M059J (cell line): ENCODE measurements around the gene NRBF2. TPM values are rescaled to one million over a fixed set of nuclear protein-coding genes. Genes with fewer than 3 reads are reported as not detected.
"Not testable (repeated sequence)": the region's sequence is repeated elsewhere in the genome, so short reads cannot be mapped to it uniquely, and the experiment has no call there.

Experiments
- DNase-seq: peaks from one replicate; pipeline ENCODE4 v3.0.0-alpha.2; 2012; ENCODE audit warnings: low read depth
- total RNA-seq: library from RNA; depleted of rRNA; stranded (reverse); fragments of >200 nt; shearing (Covaris generic); gene quantifications from 2 replicates; pipeline ENCODE4 v1.2.3, GENCODE V29; 2014

Gene NRBF2
- total RNA-seq, 1 experiment from 2014 or later = 30.2 TPM

- DNase-seq = no peak
These were observed 16.6 kb upstream of the NRBF2 start for GRCh38 chr10:63116452-63117072.

- DNase-seq = no peak
These were observed 14.1 kb upstream of the NRBF2 start for GRCh38 chr10:63119041-63119440.

- peak; percentile 55 for DNase-seq
These were observed 12.6 kb upstream of the NRBF2 start for GRCh38 chr10:63120554-63120953.

GRCh38 chr10:63123727-63124362 lies 9.3 kb upstream of the NRBF2 start:
- DNase-seq = peak; percentile 19

GRCh38 chr10:63125459-63125858 lies 7.7 kb upstream of the NRBF2 start:
- DNase-seq = no peak

GRCh38 chr10:63128443-63128842 lies 4.7 kb upstream of the NRBF2 start:
- DNase-seq = no peak

- no peak for DNase-seq
These were observed 3.2 kb upstream of the NRBF2 start for GRCh38 chr10:63129888-63130287.

GRCh38 chr10:63132651-63133055 lies 475 bp upstream of the NRBF2 start:
- no peak for DNase-seq

- DNase-seq = peak; percentile 42
These were observed 861 bp downstream of the NRBF2 start for GRCh38 chr10:63133821-63134557.

- peak; percentile 22 for DNase-seq
These were observed 4.2 kb downstream of the NRBF2 start for GRCh38 chr10:63137306-63137705.

GRCh38 chr10:63140077-63140476 lies 6.9 kb downstream of the NRBF2 start:
- DNase-seq = no peak

GRCh38 chr10:63142136-63142535 lies 9.0 kb downstream of the NRBF2 start:
- DNase-seq = no peak

- no peak for DNase-seq
These were observed 10.9 kb downstream of the NRBF2 start for GRCh38 chr10:63143987-63144386.

GRCh38 chr10:63145782-63146181 lies 12.7 kb downstream of the NRBF2 start:
- no peak for DNase-seq

- DNase-seq = no peak
These were observed 13.4 kb downstream of the NRBF2 start for GRCh38 chr10:63146503-63146902.

GRCh38 chr10:63150745-63151144 lies 17.6 kb downstream of the NRBF2 start:
- DNase-seq = no peak

GRCh38 chr10:63153868-63154545 lies 20.9 kb downstream of the NRBF2 start:
- DNase-seq = not testable (repeated sequence)

GRCh38 chr10:63154546-63155387 lies 21.6 kb downstream of the NRBF2 start:
- DNase-seq = no peak

GRCh38 chr10:63155388-63156020 lies 22.4 kb downstream of the NRBF2 start:
- no peak for DNase-seq

- no peak for DNase-seq
These were observed 23.1 kb downstream of the NRBF2 start for GRCh38 chr10:63156236-63156635.
